IMR-90 (cell line): ENCODE data around the gene CALCOCO2. TPM values are rescaled to one million over a fixed set of nuclear protein-coding genes. Genes with fewer than 3 reads are reported as not detected.
"Not testable (repeated sequence)": the region's sequence is repeated elsewhere in the genome, so short reads cannot be mapped to it uniquely, and the experiment has no call there.

Source experiments
- ATAC-seq: fragments of 200-7000 bp; cut with Tn5 transposase; 2 replicates; pipeline ENCODE4 v1.9.1; 2020; ENCODE audit warnings: low read depth, mild to moderate bottlenecking, moderate library complexity
- BruUV-seq: library from RNA; stranded (reverse); fragments of 400-500 nt; replicated peaks from 2 replicates; lab custom pipeline; 2021; lab: Mats Ljungman, UMichigan
- CTCF ChIA-PET: fragments of 300-600 bp; formaldehyde crosslinking; extraction: SDS; loops from one replicate; lab custom pipeline; 2021; ENCODE audit warnings: antibody characterized with exemption; lab: Yijun Ruan, JAX
- POLR2A ChIA-PET: fragments of 300-600 bp; sonication (Branson Sonifier 250); formaldehyde crosslinking; loops from one replicate; lab custom pipeline; 2022; ENCODE audit warnings: antibody characterized with exemption; ENCODE audit not compliant: unreplicated experiment; lab: Charles Lee
- DNase-seq: peaks from one replicate; pipeline ENCODE4 v3.0.0; 2013
- H2AFZ ChIP-seq: replicated peaks from 2 replicates; pipeline ENCODE3; 2013; ENCODE audit warnings: low read length, mild to moderate bottlenecking; ENCODE audit not compliant: poor library complexity
- H2AK5ac ChIP-seq: 2 replicates; pipeline ENCODE4 v1.6.1; 2013; ENCODE audit warnings: low read depth, low read length, inconsistent platforms
- H2AK9ac ChIP-seq: replicated peaks from 2 replicates; pipeline ENCODE3; 2013; ENCODE audit warnings: mild to moderate bottlenecking, low read depth, low read length, moderate library complexity; ENCODE audit not compliant: poor library complexity
- H2BK120ac ChIP-seq: 2 replicates; pipeline ENCODE4 v1.6.1; 2013; ENCODE audit warnings: low read depth, low read length, inconsistent platforms
- H2BK15ac ChIP-seq: 3 replicates; pipeline ENCODE4 v1.6.1; 2013; ENCODE audit warnings: low read depth, low read length, inconsistent platforms
- H2BK20ac ChIP-seq: 2 replicates; pipeline ENCODE4 v1.6.1; 2013; ENCODE audit warnings: low read depth, mild to moderate bottlenecking, inconsistent platforms, low read length, moderate library complexity
- H2BK5ac ChIP-seq: 2 replicates; pipeline ENCODE4 v1.6.1; 2013; ENCODE audit warnings: mild to moderate bottlenecking, low read depth, low read length, inconsistent platforms; ENCODE audit not compliant: poor library complexity, severe bottlenecking
- H3K14ac ChIP-seq: replicated peaks from 2 replicates; pipeline ENCODE4 v1.6.1; 2013; ENCODE audit warnings: low read depth, low read length, inconsistent platforms
- H3K18ac ChIP-seq: 2 replicates; pipeline ENCODE4 v1.6.1; 2013; ENCODE audit warnings: low read depth, low read length, control low read depth
- H3K23ac ChIP-seq: 2 replicates; pipeline ENCODE4 v1.6.1; 2013; ENCODE audit warnings: low read depth, low read length, inconsistent platforms
- H3K27ac ChIP-seq: 2 replicates; pipeline ENCODE4 v1.5.1; 2013; ENCODE audit warnings: mild to moderate bottlenecking, control low read depth, low read length; ENCODE audit not compliant: insufficient read depth
- H3K27me3 ChIP-seq: 2 replicates; pipeline ENCODE4 v1.6.1; 2013; ENCODE audit warnings: low read length; ENCODE audit not compliant: control insufficient read depth, insufficient read depth
- H3K36me3 ChIP-seq: 2 replicates; pipeline ENCODE4 v1.6.1; 2013; ENCODE audit warnings: low read length, mixed read lengths; ENCODE audit not compliant: control insufficient read depth, insufficient read depth
- H3K4ac ChIP-seq: 2 replicates; pipeline ENCODE4 v1.6.1; 2013; ENCODE audit warnings: low read depth, low read length, inconsistent platforms
- H3K4me1 ChIP-seq: 2 replicates; pipeline ENCODE4 v1.6.1; 2013; ENCODE audit warnings: low read length, mixed read lengths; ENCODE audit not compliant: control insufficient read depth, insufficient read depth
- H3K4me2 ChIP-seq: 2 replicates; pipeline ENCODE4 v1.6.1; 2013; ENCODE audit warnings: low read depth, mild to moderate bottlenecking, control low read depth, low read length, moderate library complexity
- H3K4me3 ChIP-seq: 2 replicates; pipeline ENCODE4 v1.5.1; 2013; ENCODE audit warnings: low read depth, mild to moderate bottlenecking, control low read depth, low read length, moderate library complexity; ENCODE audit not compliant: insufficient read depth
- H3K56ac ChIP-seq: 2 replicates; pipeline ENCODE4 v1.6.1; 2013; ENCODE audit warnings: low read length, inconsistent platforms; ENCODE audit not compliant: insufficient read depth; ENCODE audit errors: extremely low read depth
- H3K79me1 ChIP-seq, 2 experiments: 2 replicates each; pipeline ENCODE4 v1.6.1; 2013; ENCODE audit warnings: low read length in 2 of 2, inconsistent platforms in 1 of 2, low read depth in 1 of 2
- H3K9ac ChIP-seq: 2 replicates; pipeline ENCODE4 v1.6.1; 2013; ENCODE audit warnings: low read depth, low read length, control low read depth
- H3K9me1 ChIP-seq: 2 replicates; pipeline ENCODE4 v1.6.1; 2013; ENCODE audit warnings: low read length, inconsistent platforms; ENCODE audit not compliant: insufficient read depth
- H3K9me3 ChIP-seq: 2 replicates; pipeline ENCODE4 v1.6.1; 2013; ENCODE audit warnings: low read length; ENCODE audit not compliant: control insufficient read depth, insufficient read depth
- H4K20me1 ChIP-seq: 2 replicates; pipeline ENCODE4 v1.6.1; 2013; ENCODE audit warnings: low read length, inconsistent platforms; ENCODE audit not compliant: insufficient read depth
- H4K5ac ChIP-seq: 2 replicates; pipeline ENCODE4 v1.6.1; 2013; ENCODE audit warnings: mild to moderate bottlenecking, low read depth, low read length, control low read depth
- H4K8ac ChIP-seq, 2 experiments: 2 replicates each; pipeline ENCODE4 v1.6.1; 2013; ENCODE audit warnings: low read depth in 2 of 2, low read length in 2 of 2, control low read depth in 1 of 2, inconsistent platforms in 1 of 2
- H4K91ac ChIP-seq: 2 replicates; pipeline ENCODE4 v1.6.1; 2013; ENCODE audit warnings: low read depth, low read length, inconsistent platforms; ENCODE audit not compliant: insufficient read depth
- FOS ChIP-seq: fragments of 150-350 bp; IDR thresholded peaks from 2 replicates; pipeline ENCODE4 v1.6.1; 2016; ENCODE audit warnings: low read depth, low read length
- MAZ ChIP-seq: IDR thresholded peaks from 2 replicates; pipeline ENCODE4 v1.6.1; 2012; ENCODE audit warnings: low read depth, mild to moderate bottlenecking, low read length, improper control_type of control experiment, moderate library complexity, borderline replicate concordance
- RFX5 ChIP-seq: IDR thresholded peaks from 2 replicates; pipeline ENCODE4 v1.8.0; 2012; ENCODE audit warnings: low read depth, mild to moderate bottlenecking, low read length, moderate library complexity
- USF2 ChIP-seq: fragments of 150-350 bp; IDR thresholded peaks from 2 replicates; pipeline ENCODE4 v1.6.1; 2017; ENCODE audit warnings: mild to moderate bottlenecking, antibody characterized with exemption, low read length, low read depth
- WGBS, 2 experiments: methylation state at CpG; one replicate each; pipeline versions ENCODE4 v1.1.5 to v1.1.7; 2013; ENCODE audit warnings: missing lambda C conversion rate in 2 of 2; ENCODE audit not compliant: insufficient read length in 1 of 2; ENCODE audit errors: extremely low coverage in 2 of 2; 5-methylcytosine and 5-hydroxymethylcytosine counted together
- dilution Hi-C: fragments of 300-500 bp; cut with HindIII; formaldehyde crosslinking; loops from one replicate; pipeline ENCODE4 v1.14.3; 2018; ENCODE audit warnings: low sequenced_read_pairs; ENCODE audit not compliant: unreplicated experiment
- in situ Hi-C: fragments of 300-500 bp; cut with MboI; formaldehyde crosslinking; loops from 3 replicates; pipeline ENCODE4 v1.14.3; 2019; ENCODE audit warnings: low sequenced_read_pairs, inconsistent platforms, mixed read lengths
- intact Hi-C: fragments of 100-400 bp; cut with micrococcal nuclease; formaldehyde crosslinking; loops from 2 replicates; pipeline ENCODE4 v1.10.0; 2022
- polyA plus RNA-seq, 3 experiments: library from polyadenylated mRNA; depleted of rRNA; stranded (reverse); fragments of >200 nt; gene quantifications; 2 replicates each; pipeline ENCODE4 v1.2.3, GENCODE V29; 2012; ENCODE audit warnings: low replicate concordance in 1 of 3
- total RNA-seq: library from RNA; depleted of rRNA; stranded (reverse); fragments of >200 nt; gene quantifications from 2 replicates; pipeline ENCODE4 v1.2.3, GENCODE V29; 2012

CALCOCO2 gene
- total and polyA plus RNA-seq, 2 of the 4 experiments (the other 2 are of a cell fraction), result 35.9 to 53.4 TPM

DNA sequence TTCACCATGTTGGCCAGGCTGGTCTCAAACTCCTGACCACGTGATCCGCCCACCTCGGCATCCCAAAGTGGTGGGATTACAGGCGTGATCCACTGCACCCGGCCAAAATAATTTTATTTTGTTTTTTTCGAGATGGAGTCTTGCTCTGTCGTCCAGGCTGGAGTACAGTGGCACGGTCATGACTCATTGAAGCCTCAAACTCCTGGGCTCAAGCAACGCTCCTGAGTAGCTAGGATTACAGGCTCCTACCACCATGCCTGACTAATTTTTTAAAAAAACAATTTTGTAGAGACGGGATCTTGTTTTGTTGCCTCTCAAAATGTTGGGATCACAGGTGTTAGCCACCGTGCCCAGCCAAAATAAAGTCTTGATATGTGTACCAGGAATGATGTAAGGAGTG lies 11.4 kb upstream of the CALCOCO2 start:
- no peak overlapping the region for H3K14ac ChIP-seq
- H2BK20ac ChIP-seq, result no peak overlapping the region
- no peak for TF ChIP-seq MAZ
- no peak for TF ChIP-seq RFX5
- TF ChIP-seq FOS, result no peak
- no peak for TF ChIP-seq USF2
- BruUV-seq, result no TSS peak
- H3K56ac ChIP-seq, result no peak overlapping the region
- H3K9me3 ChIP-seq, result no peaks in the 10 kb centered on the region
- no peak overlapping the region for H4K91ac ChIP-seq
- H3K27me3 ChIP-seq, result peaks cover 24% of the 10 kb centered on the region
- 86% methylated on average over 5 of the region's 11 CpGs; no CpG with 5 or more reads in 1 of the 2 experiments for WGBS, 2 experiments
- no peak overlapping the region for H3K27ac ChIP-seq
- H4K5ac ChIP-seq, result no peak overlapping the region
- H4K20me1 ChIP-seq, result no peaks in the 10 kb centered on the region
- H2AFZ ChIP-seq, result no peak overlapping the region
- CTCF ChIA-PET, result no interaction called here
- no peak overlapping the region for H3K4me2 ChIP-seq
- no peak overlapping the region for H3K18ac ChIP-seq
- H3K9me1 ChIP-seq, result 0 out of 2 replicates have a peak, but pooled peaks cover 4% of the 10 kb centered on the region
- DNase-seq (no peak), ATAC-seq (no peak)
- intact Hi-C loops, result no loop called here
- H3K9ac ChIP-seq, result no peak overlapping the region
- no peak overlapping the region for H3K4me3 ChIP-seq
- dilution Hi-C loops, result no loop called here
- H2AK5ac ChIP-seq, result no peak overlapping the region
- H3K23ac ChIP-seq, result no peak overlapping the region
- no peaks in the 10 kb centered on the region for H3K36me3 ChIP-seq
- no peak overlapping the region for H2AK9ac ChIP-seq
- no peak overlapping the region for H2BK15ac ChIP-seq
- POLR2A ChIA-PET, result no interaction called here
- no peak overlapping the region for H2BK120ac ChIP-seq
- no peak overlapping the region for H3K4ac ChIP-seq
- in situ Hi-C loops, result no loop called here
- H3K79me1 ChIP-seq, result no peaks in the 10 kb centered on the region
- H3K4me1 ChIP-seq, result 0 out of 2 replicates have a peak, but pooled peaks cover 2% of the 10 kb centered on the region
- no peak overlapping the region for H4K8ac ChIP-seq
- no peak overlapping the region for H2BK5ac ChIP-seq

GRCh38 chr17:48820936-48821335 lies 9.9 kb upstream of the CALCOCO2 start:
- H3K9ac ChIP-seq, BruUV-seq, H2BK15ac ChIP-seq, H4K5ac ChIP-seq, H3K9me3 ChIP-seq, H2AK5ac ChIP-seq, H2AFZ ChIP-seq, H3K9me1 ChIP-seq, DNase-seq, H3K56ac ChIP-seq, H4K20me1 ChIP-seq, H2BK120ac ChIP-seq, ATAC-seq, H3K4me1 ChIP-seq, POLR2A ChIA-PET, CTCF ChIA-PET, H2BK20ac ChIP-seq, H3K4me2 ChIP-seq, H3K27ac ChIP-seq, H3K23ac ChIP-seq, H4K91ac ChIP-seq, in situ Hi-C loops, H4K8ac ChIP-seq, dilution Hi-C loops, H3K4me3 ChIP-seq, H2BK5ac ChIP-seq, H3K14ac ChIP-seq, H3K4ac ChIP-seq, H3K79me1 ChIP-seq, H3K18ac ChIP-seq, intact Hi-C loops, H2AK9ac ChIP-seq, H3K36me3 ChIP-seq: not testable (repeated sequence)
- H3K27me3 ChIP-seq, result peaks cover 17% of the 10 kb centered on the region
- no CpG with 5 or more reads among the region's 6 CpGs for WGBS, 2 experiments
